ENCODE measurements around the gene RPL13.
"Not testable (repeated sequence)": the region's sequence is repeated elsewhere in the genome, so short reads cannot be mapped to it uniquely, and the experiment has no call there.

The RPL13 gene

GRCh38 chr16:89574681-89575246 lies 14.3 kb downstream of the RPL13 start:
- no peak for DNase-seq (ENCODE audit: low read depth)
- peak overlapping the region; percentile 52 for H3K4me3 ChIP-seq (ENCODE audit: low read depth, low read length)

- H3K4me3 ChIP-seq (ENCODE audit: low read depth, low read length): peak within 1 kb of the TSS; percentile 58
- DNase-seq (ENCODE audit: low read depth): no peak
These were observed 15.0 kb downstream of the RPL13 start, which contains the start of gene CPNE7 for GRCh38 chr16:89575247-89576152. Gene CPNE7 (plus strand): TSS chr16:89575758. CDS start chr16:89575898, 140 bp downstream.

GRCh38 chr16:89576153-89577054 lies 15.9 kb downstream of the RPL13 start:
- H3K4me3 ChIP-seq (ENCODE audit: low read depth, low read length): peak overlapping the region; percentile 58
- no peak for DNase-seq (ENCODE audit: low read depth)

GRCh38 chr16:89577055-89577759 lies 16.7 kb downstream of the RPL13 start:
- peak overlapping the region; percentile 58 for H3K4me3 ChIP-seq (ENCODE audit: low read depth, low read length)

GRCh38 chr16:89579351-89579750 lies 18.9 kb downstream of the RPL13 start:
- H3K4me3 ChIP-seq (ENCODE audit: low read depth, low read length): no peak overlapping the region
- no peak for DNase-seq (ENCODE audit: low read depth)

More at GRCh38 chr16:89577055-89577759, 16.7 kb downstream of the RPL13 start:
- DNase-seq (ENCODE audit: low read depth): no peak

- no peak overlapping the region for H3K4me3 ChIP-seq (ENCODE audit: low read depth, low read length)
- DNase-seq (ENCODE audit: low read depth): peak; percentile 96
These were observed 20.7 kb downstream of the RPL13 start for GRCh38 chr16:89581045-89581695.

GRCh38 chr16:89581861-89582563 lies 21.5 kb downstream of the RPL13 start:
- no peak overlapping the region for H3K4me3 ChIP-seq (ENCODE audit: low read depth, low read length)
- peak; percentile 64 for DNase-seq (ENCODE audit: low read depth)

- H3K4me3 ChIP-seq (ENCODE audit: low read depth, low read length): no peak overlapping the region
- DNase-seq (ENCODE audit: low read depth): no peak
These were observed 22.2 kb downstream of the RPL13 start for GRCh38 chr16:89582614-89583196.

- H3K4me3 ChIP-seq (ENCODE audit: low read depth, low read length): no peak overlapping the region
- DNase-seq (ENCODE audit: low read depth): no peak
These were observed 22.9 kb downstream of the RPL13 start for GRCh38 chr16:89583197-89583894.

GRCh38 chr16:89583895-89584644 lies 23.6 kb downstream of the RPL13 start:
- no peak overlapping the region for H3K4me3 ChIP-seq (ENCODE audit: low read depth, low read length)
- DNase-seq (ENCODE audit: low read depth): no peak

GRCh38 chr16:89584768-89585549 lies 24.5 kb downstream of the RPL13 start:
- no peak for DNase-seq (ENCODE audit: low read depth)

GRCh38 chr16:89586218-89586617 lies 25.7 kb downstream of the RPL13 start:
- H3K4me3 ChIP-seq (ENCODE audit: low read depth, low read length): no peak overlapping the region
- DNase-seq (ENCODE audit: low read depth): no peak

More at GRCh38 chr16:89584768-89585549, 24.5 kb downstream of the RPL13 start:
- H3K4me3 ChIP-seq (ENCODE audit: low read depth, low read length): no peak overlapping the region

GRCh38 chr16:89586853-89587252 lies 26.4 kb downstream of the RPL13 start:
- DNase-seq (ENCODE audit: low read depth): no peak
- H3K4me3 ChIP-seq (ENCODE audit: low read depth, low read length): no peak overlapping the region

GRCh38 chr16:89587676-89588075 lies 27.2 kb downstream of the RPL13 start:
- H3K4me3 ChIP-seq (ENCODE audit: low read depth, low read length); DNase-seq (ENCODE audit: low read depth): not testable (repeated sequence)

- H3K4me3 ChIP-seq (ENCODE audit: low read depth, low read length): no peak overlapping the region
- no peak for DNase-seq (ENCODE audit: low read depth)
These were observed 28.1 kb downstream of the RPL13 start for GRCh38 chr16:89588413-89589109.

Measured in skeletal muscle cell (primary cell).